ENCODE measurements around the gene TTC9B.
"Not testable (repeated sequence)": the region's sequence is repeated elsewhere in the genome, so short reads cannot be mapped to it uniquely, and the experiment has no call there.

TTC9B gene

DNA sequence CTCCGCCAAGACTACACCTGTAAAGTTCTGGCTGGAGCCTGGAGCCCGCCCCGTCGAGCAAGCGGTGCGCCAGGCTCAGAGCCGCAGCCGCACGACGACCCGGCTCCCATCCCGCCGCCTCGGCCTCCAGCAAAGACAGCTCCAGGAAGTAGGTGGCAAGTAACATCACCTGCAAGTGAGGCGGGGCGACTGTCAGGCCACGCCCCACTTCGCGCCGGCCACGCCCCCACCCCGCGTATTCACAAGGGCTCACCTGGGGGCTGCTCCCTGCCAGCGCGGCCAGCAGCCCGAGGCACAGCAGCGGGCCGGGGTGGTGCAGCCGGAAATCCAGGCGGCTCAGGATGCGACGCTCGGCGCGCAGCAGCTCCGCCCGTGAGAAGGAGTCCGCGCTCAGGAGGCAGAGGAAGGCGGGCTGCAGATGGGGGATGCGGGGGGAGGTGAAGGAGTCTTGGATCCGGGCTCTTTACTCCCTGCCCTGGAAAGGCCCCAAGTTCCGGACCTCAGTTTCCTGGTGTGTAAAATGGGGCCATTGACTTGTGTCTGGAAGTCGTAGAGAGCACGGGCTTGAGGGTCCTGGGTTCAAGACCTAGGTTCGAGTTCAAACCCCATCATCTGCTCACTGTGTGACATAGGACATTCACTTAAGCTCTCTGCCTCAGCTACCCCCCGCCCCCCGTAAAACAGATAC is 5.1 kb upstream of the TTC9B start:
- no peak for DNase-seq (ENCODE audit: low read depth)
- H3K4me3 ChIP-seq (ENCODE audit: low read depth, low read length) = no peak overlapping the region
- TF ChIP-seq CTCF (IDR thresholded peaks at IDR 0.05; ENCODE audit: control insufficient read depth, extremely low read depth, insufficient read depth) = no peak

GRCh38 chr19:40221858-40222619 is 3.9 kb upstream of the TTC9B start:
- peak; percentile 82 for DNase-seq (ENCODE audit: low read depth)
- H3K4me3 ChIP-seq (ENCODE audit: low read depth, low read length) = no peak overlapping the region
- peak; percentile 74 for TF ChIP-seq CTCF (IDR thresholded peaks at IDR 0.05; ENCODE audit: control insufficient read depth, extremely low read depth, insufficient read depth)

DNA sequence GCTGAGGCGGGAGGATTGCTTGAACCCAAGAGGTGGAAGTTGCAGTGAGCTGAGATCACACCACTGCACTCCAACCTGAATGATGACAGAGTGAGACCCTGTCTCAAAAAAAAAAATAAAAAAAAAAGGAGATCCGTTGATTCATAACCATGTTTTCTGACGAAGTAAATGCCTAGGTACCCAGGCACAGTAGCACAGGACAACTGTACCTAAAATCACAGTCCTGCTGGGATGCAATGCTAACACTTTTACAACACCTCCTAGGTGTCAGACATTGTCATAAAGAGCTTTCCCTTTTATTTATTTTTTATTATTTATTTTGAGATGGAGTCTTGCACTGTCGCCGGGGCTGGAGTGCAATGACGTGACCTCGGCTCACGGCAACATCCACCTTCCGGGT is 2.5 kb upstream of the TTC9B start:
- DNase-seq (ENCODE audit: low read depth) = no peak
- H3K4me3 ChIP-seq (ENCODE audit: low read depth, low read length) = no peak overlapping the region
- TF ChIP-seq CTCF (IDR thresholded peaks at IDR 0.05; ENCODE audit: control insufficient read depth, extremely low read depth, insufficient read depth) = no peak

DNA sequence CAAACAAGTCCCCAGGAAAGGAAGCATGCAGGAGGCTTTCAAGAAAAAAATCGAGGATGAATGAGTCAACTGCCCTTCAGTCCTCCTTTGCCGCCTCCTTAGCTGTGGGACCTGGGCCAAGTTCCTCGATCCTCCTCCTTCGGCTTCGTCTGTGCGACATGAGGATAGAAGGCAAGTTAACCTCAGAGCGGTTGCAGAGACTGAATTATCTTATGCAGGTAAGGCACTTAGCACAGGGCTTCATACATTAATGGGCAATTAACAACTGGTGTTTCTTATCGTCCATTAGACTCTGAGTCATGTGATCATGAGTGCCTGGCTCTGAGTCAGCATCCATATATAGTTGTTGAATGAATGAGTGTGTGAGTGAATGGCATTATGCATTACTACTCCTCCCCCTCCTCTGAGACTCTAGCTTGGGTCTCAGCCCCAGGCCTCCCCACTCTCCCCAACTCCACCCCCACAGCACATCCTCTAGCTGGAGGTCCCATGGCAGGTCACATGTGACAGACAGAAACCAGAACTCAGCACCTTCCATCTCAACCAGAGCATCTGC is 1.6 kb upstream of the TTC9B start:
- DNase-seq (ENCODE audit: low read depth) = no peak
- H3K4me3 ChIP-seq (ENCODE audit: low read depth, low read length) = no peak overlapping the region
- TF ChIP-seq CTCF (IDR thresholded peaks at IDR 0.05; ENCODE audit: control insufficient read depth, extremely low read depth, insufficient read depth) = no peak

- DNase-seq (ENCODE audit: low read depth) = not testable (repeated sequence)
Observed at GRCh38 chr19:40219029-40219428, 845 bp upstream of the TTC9B start.

DNA sequence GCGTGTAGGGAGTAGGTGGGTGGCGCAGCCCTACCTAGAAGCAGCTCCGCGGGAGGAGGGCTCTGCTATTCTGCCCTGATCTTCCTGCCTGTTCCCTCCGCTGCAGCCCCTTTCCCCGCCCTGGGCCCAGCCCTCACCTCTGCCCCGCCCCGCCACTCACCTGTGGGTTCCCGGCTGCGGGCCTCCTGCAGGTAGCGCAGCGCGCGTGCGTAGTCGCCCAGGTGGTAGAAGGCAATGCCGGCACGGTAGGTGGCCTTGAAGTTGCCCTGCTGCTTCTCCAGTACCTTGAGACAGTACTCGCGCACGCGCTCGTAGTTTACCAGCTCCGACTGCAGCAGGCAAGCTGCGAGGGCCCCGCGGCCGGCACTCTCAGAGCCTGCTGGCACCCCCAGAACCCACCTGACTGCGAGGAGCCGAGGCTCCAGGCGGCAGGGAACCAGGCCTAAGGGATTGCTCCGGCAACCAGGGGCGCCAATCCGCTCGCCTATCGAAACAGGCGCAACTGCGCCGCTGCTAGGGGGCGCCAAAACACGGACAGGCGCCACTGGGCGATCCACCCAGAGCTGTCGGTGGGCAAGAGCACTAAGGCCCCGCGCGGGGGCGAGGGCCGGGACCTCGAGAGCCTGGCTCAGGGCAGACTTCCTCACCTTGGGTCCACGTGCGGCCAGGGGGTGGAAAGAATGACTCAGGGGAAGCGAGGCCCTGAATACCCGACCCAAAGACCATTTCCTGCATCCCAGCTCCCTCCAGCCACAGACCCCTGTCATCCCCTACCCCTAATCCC is 965 bp downstream of the TTC9B start:
- peak overlapping the region; percentile 42 for H3K4me3 ChIP-seq (ENCODE audit: low read depth, low read length)
- peak; percentile 74 for TF ChIP-seq CTCF (IDR thresholded peaks at IDR 0.05; ENCODE audit: control insufficient read depth, extremely low read depth, insufficient read depth)
- DNase-seq (ENCODE audit: low read depth) = peak; percentile 54

More at GRCh38 chr19:40219029-40219428, 845 bp upstream of the TTC9B start:
- not testable (repeated sequence) for H3K4me3 ChIP-seq (ENCODE audit: low read depth, low read length)

DNA sequence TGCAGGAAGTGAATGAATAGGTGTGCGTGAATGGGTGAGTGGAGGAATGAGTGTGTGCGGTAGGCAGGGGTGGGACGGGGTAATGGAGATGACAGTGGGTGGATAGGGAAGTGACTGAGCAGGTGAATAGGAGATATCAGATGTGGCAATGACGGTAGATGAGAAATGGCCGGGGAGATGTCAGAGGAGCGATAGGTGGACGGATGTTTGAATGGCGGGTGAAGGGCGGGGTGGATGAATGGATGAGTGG is 1.5 kb downstream of the TTC9B start:
- peak overlapping the region; percentile 42 for H3K4me3 ChIP-seq (ENCODE audit: low read depth, low read length)
- TF ChIP-seq CTCF (IDR thresholded peaks at IDR 0.05; ENCODE audit: control insufficient read depth, extremely low read depth, insufficient read depth) = no peak
- no peak for DNase-seq (ENCODE audit: low read depth)
